Right lobe of liver (tissue), 4 donors: ENCODE data around the gene TIAL1.

Experiments
- CTCF ChIP-seq, 4 donors: fragments of 200-600 bp in 3 of 4; fragments of 450-650 bp in 1 of 4; IDR thresholded peaks; one replicate each; pipeline versions ENCODE4 v1.5.1 to v1.8.0; 2016 to 2022; ENCODE audit warnings: antibody characterized with exemption in 4 of 4, mild to moderate bottlenecking in 2 of 4
- POLR2A ChIP-seq: fragments of 450-650 bp; IDR thresholded peaks from one replicate; pipeline ENCODE4 v1.6.1; 2017; ENCODE audit warnings: antibody characterized with exemption, mild to moderate bottlenecking
- donor health status: DM: no; HTN: no; CAD: no.
- donor health status: DM: no; HTN: no; CAD: no.
- donor health status: DM: no; HTN: yes; CAD: no.

DNA sequence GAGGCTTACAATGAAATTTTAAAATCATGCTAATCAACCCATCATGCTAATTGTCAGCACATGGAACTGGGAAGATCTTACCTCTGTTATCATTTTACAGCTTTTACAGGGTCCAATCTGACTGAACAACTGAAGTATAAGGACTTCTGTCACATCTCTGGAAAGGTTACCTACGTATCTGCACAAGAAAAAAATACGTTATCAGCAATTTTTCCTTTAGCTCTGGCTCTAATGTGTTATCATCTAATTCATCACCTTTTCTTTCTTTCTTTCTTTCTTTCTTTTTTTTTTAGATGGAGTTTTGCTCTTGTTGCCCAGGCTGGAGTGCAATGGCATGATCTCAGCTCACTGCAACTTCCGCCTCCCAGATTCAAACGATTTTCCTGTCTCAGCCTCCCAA, 8.7 kb downstream of the TIAL1 start:
- TF ChIP-seq CTCF (IDR thresholded peaks at IDR 0.05), result no peak
- no peak for TF ChIP-seq POLR2A
